Omental fat pad (tissue), 4 donors: Measurements from ENCODE around the gene CUL1. TPM values are rescaled to one million over a fixed set of nuclear protein-coding genes. Genes with fewer than 3 reads are reported as not detected.

Experiments
- ATAC-seq: fragments of 150-250 bp; one replicate; pipeline ENCODE4 v1.9.1; 2016; ENCODE audit warnings: mild to moderate bottlenecking, moderate library complexity; ENCODE audit not compliant: low FRiP score
- DNase-seq: peaks from one replicate; pipeline ENCODE4 v3.0.0-alpha.2; 2019; ENCODE audit warnings: low spot score
- CTCF ChIP-seq, 3 donors: fragments of 450-650 bp; IDR thresholded peaks; one replicate each; pipeline ENCODE4 v1.5.1; 2016 to 2017; ENCODE audit warnings: antibody characterized with exemption in 3 of 3, mild to moderate bottlenecking in 3 of 3, moderate library complexity in 2 of 3
- total RNA-seq, 4 donors: library from RNA; depleted of rRNA; stranded (reverse); fragments of >200 nt; gene quantifications; one replicate each; pipeline ENCODE4 v1.1.0, GENCODE V29; 2016

Gene CUL1
- total RNA-seq, 4 donors from 2014 or later: 47.0 to 74.5 (median 55.7) TPM

- DNase-seq: no peak
- ATAC-seq: no peak
- no peak for TF ChIP-seq CTCF (IDR thresholded peaks at IDR 0.05)
Observed at GRCh38 chr7:148681821-148682220, 16.9 kb upstream of the CUL1 start.

GRCh38 chr7:148684289-148684830 is 14.3 kb upstream of the CUL1 start:
- ATAC-seq (no peak), DNase-seq (no peak)
- TF ChIP-seq CTCF (IDR thresholded peaks at IDR 0.05): no peak

- no peak for TF ChIP-seq CTCF (IDR thresholded peaks at IDR 0.05)
- no peak for DNase-seq
- no peak for ATAC-seq
Observed at GRCh38 chr7:148686312-148686937, 12.3 kb upstream of the CUL1 start.

GRCh38 chr7:148687555-148687954 is 11.1 kb upstream of the CUL1 start:
- no peak for TF ChIP-seq CTCF (IDR thresholded peaks at IDR 0.05)
- no peak for DNase-seq
- ATAC-seq: no peak

GRCh38 chr7:148688526-148688925 is 10.2 kb upstream of the CUL1 start:
- DNase-seq: no peak

GRCh38 chr7:148693651-148694050 is 5.1 kb upstream of the CUL1 start:
- ATAC-seq (no peak), DNase-seq (no peak)
- TF ChIP-seq CTCF (IDR thresholded peaks at IDR 0.05): no peak

More at GRCh38 chr7:148688526-148688925, 10.2 kb upstream of the CUL1 start:
- TF ChIP-seq CTCF (IDR thresholded peaks at IDR 0.05): no peak
- ATAC-seq: no peak

- ATAC-seq (no peak), DNase-seq (no peak)
- TF ChIP-seq CTCF (IDR thresholded peaks at IDR 0.05): no peak
Observed at GRCh38 chr7:148694631-148695030, 4.1 kb upstream of the CUL1 start.
